ENCODE data around the gene PPM1G. TPM values are rescaled to one million over a fixed set of nuclear protein-coding genes. Genes with fewer than 3 reads are reported as not detected.

The PPM1G gene, protein sequence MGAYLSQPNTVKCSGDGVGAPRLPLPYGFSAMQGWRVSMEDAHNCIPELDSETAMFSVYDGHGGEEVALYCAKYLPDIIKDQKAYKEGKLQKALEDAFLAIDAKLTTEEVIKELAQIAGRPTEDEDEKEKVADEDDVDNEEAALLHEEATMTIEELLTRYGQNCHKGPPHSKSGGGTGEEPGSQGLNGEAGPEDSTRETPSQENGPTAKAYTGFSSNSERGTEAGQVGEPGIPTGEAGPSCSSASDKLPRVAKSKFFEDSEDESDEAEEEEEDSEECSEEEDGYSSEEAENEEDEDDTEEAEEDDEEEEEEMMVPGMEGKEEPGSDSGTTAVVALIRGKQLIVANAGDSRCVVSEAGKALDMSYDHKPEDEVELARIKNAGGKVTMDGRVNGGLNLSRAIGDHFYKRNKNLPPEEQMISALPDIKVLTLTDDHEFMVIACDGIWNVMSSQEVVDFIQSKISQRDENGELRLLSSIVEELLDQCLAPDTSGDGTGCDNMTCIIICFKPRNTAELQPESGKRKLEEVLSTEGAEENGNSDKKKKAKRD
- total RNA-seq: 67.1 TPM

DNA sequence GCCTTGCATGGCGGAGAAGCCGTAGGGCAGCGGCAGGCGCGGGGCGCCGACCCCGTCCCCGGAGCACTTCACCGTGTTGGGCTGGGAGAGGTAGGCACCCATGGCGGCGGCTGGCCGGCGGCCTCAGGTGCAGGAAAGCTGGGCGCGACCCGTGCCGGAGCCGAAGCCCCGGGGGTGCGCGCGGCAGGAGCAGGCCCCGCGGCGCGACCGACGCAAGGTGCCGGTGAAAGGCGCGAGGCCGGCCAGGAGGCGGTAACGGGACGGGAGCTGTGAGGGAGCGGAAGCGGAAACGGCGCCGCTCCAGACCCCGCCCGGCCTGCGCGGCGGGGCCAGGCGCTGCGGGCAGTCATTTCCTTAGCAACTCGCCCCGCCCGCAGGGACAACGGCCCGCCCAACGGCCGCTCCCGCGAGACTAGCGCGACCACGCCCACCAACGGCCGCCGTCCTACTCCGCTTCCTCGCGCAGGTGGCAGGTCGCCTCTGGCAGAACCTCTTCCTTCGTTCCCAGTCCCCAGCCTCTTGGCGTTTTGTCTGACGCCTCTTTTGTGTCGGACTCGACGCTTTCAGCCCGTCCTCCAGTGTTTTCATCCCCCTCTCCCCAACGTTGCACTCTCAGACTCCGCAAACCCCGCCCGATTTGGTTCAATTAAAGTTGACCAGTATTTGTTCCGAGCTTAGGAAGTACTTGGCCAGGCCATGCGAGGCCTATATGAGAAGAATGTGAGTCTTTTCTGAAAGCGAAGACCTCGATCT is at the start of gene PPM1G:
PPM1G (minus strand) TSS at position 271 of the 753 bp plus-strand sequence; CDS start at position 102, 169 bp downstream.

DNA sequence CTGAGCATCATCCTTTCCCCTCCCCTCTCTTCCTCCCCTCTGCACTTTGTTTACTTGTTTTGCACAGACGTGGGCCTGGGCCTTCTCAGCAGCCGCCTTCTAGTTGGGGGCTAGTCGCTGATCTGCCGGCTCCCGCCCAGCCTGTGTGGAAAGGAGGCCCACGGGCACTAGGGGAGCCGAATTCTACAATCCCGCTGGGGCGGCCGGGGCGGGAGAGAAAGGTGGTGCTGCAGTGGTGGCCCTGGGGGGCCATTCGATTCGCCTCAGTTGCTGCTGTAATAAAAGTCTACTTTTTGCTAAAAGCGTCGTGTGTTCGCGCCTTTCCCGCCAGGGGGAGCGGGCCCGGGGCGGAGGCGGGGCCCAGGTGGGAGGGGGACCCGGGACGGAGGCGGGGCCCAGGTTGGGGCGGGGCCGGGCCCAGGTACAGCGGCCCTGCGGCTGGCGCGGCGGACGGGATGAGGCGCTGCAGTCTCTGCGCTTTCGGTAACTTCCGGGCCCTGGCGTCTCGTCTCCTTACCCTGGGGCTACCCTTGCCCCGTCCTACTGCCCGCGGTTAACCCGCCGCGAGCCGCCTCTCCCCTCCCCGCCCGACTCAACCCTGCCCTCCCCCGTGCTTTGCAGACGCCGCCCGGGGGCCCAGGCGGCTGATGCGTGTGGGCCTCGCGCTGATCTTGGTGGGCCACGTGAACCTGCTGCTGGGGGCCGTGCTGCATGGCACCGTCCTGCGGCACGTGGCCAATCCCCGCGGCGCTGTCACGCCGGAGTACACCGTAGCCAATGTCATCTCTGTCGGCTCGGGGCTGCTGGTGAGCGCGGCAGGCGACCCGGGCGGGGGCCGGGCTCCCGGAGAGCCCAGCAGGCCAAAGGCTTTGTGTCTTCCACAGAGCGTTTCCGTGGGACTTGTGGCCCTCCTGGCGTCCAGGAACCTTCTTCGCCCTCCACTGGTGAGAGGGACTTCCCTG is 32.8 kb upstream of the PPM1G start, which contains the start of gene KRTCAP3:
KRTCAP3 (plus strand) TSS at position 424 of the 962 bp plus-strand sequence; CDS start at position 456, 32 bp downstream.

DNA sequence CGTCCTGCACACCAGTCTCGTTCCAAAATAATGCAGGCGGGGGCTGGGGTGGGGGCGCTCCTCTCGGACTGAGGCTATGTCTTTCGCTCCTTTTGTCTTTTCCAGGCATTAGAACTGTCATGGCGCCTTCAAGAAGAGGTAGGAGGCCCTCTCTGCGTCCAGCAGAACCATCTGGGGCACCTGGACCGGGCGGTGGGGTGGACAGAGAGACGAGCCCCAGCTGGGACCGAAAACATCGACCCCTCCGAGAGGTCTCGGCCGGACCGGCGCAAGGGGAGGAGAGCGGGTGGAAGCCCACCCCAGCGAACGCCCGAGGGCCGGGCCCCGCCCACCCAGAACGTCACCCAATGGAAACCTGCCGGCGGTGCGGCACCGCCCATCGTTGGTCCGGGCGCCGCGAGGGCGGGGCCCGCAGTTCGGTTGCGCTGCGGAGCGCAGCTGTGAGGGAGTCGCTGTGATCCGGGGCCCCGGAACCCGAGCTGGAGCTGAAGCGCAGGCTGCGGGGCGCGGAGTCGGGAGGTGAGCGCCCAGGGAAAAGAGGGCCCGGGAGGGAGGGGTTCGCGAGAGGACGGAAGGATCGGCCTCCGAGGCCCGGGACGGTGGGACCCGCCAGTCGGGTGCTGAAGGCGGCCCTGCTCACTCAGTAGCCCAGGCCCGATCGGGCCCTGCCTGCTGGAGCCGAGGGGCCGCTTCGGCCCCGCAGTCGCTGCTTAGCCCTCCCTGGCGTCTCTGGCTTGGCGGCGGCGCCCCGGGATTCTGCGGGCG is 19.0 kb upstream of the PPM1G start, which contains the start of gene NRBP1:
NRBP1 (plus strand) TSS at position 419 of the 765 bp plus-strand sequence. CDS start 4,643 bp downstream, outside the sequence.

DNA sequence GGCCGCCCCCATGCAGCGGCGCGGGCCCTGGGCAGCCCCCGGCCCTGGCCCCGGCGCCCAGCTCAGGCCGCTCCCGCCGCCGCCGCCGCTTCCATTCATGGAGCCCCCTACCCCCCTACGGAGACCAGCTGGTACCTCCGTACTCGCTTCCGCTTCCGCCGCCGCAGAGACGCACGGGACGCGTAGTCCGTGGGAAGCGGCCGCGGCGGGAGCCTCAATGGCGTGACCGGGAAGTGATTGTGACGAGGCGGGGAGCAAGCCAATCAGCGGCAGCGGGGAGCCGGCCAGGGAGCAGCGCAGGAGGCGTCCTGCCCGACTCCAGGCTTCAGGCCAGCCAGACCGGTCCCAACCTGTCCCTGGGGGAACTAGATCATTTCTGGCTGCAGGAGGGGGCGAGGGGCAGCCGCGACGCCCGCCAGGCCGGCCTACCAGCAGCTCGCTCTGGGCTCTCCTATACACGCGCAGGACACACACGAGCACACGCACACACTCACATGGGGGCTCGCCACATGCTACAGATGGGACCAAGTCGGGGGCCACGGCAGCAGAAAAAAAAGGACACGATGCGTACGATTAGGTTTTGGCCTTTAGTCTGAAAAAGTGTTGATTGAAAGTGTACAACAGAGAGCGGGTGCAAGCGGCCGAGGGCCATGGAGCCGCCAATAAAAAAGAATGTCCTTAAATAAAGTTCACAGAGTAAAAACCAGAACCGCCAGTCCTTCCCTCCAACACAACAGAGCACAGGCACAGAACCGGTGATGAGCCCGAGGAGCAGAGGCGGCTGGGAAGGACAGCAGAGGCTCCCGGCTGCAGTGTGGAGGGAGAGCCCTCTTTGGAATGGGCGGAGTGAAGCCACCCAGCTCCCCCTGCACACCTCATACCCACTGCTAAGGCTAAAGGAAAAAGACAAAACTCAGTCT is 28.5 kb downstream of the PPM1G start, which contains the start of gene ZNF513:
ZNF513 (minus strand) TSS at position 109 of the 920 bp plus-strand sequence. CDS start 208 bp downstream, outside the sequence.

DNA sequence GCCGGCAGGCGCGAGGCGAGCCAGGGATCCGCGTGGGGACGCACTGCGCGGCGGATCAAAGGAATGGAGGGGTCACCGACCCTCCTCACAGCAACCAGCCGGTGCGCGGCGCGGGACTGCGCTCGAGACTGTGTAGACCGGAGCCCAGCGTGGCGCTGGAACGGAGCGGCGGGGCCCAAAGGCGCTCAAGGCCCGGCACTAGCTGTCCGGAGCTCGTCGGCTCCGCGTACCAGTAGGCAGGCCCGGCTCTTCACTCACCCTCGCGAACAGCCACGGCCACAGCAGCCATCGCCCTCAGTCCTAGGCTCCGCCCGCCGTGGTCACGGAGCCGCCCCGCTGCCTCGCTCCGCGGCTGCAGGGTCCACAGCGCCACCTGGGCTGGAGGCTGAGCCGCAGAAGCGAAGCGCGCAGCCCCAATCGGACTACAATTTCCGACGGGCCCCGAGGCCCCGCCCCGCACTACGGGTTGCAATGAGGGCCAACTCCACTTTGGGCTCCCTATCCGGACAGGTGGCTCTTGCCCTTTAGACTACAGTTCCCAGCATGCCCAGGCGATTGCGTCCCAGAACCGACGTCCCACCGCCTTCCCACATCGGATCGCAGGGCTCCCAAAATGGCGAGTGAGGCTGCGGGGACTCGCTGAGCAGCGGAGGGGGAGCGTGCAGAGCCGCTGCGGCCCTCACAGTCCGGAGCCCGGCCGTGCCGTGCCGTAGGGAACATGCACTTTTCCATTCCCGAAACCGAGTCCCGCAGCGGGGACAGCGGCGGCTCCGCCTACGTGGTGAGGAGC is 39.2 kb downstream of the PPM1G start, which contains the start of the genes EIF2B4 and SNX17:
EIF2B4 (minus strand) TSS at position 313 of the 790 bp plus-strand sequence; CDS start at position 289, 24 bp downstream.
SNX17 (plus strand) TSS at position 591 of the 790 bp plus-strand sequence; CDS start at position 719, 128 bp downstream.

DNA sequence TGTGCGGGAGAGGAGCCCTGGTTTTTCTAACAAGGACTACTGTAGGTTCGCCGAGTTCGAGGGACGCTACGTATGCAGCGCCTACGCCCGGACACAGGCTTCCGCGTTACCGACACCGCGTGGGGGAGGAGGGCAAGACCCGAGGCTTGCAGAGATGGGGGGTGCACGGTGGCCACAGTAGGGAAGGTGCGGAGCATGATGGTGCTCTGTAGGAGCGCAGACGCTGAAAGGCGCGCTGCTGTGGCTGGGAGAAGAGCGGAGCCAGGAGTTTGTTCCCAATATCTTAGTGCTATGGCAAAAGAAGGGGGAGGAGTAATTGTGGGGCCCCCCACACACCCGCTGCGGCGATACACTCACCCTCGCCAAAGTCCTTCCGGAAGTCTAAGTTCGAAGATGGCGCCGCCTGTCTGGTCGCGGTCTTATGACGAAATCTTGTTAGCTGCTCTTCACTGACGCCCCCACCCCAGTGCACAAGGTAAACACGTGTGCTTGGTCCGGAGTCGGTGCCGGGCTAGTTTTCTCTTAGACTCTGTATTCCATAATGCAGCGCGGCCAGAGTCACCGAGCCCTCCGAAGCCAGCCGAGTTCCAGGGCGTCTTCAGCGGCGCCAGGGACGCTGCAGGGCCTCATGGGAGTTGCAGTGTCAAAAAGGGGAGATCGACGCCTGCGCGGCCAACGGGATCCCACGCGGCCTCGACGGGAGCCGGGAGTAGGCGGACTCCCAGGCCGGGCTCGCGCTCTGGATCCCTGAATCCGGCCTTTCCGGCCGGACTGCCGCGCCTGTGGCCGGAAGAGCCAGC is 52.8 kb downstream of the PPM1G start, which contains the start of gene GTF3C2:
GTF3C2 (minus strand) TSS at position 383 of the 800 bp plus-strand sequence. CDS start 13,210 bp downstream, outside the sequence.

Other genes starting within 250 kb of the PPM1G start
- gene ATRAID, start 197.6 kb downstream of the PPM1G start, total RNA-seq: 57.7 TPM
- 27.7 TPM for gene SLC5A6, start 197.3 kb downstream of the PPM1G start, total RNA-seq
- 27.2 TPM for gene CAD, start 192.2 kb downstream of the PPM1G start, total RNA-seq
- gene SLC30A3, start 146.5 kb downstream of the PPM1G start, total RNA-seq: 2.1 TPM
- 0.23 TPM for gene DNAJC5G, start 134.2 kb downstream of the PPM1G start, total RNA-seq
- gene TRIM54, start 127.2 kb downstream of the PPM1G start, total RNA-seq: not detected
- gene UCN, start 101.1 kb downstream of the PPM1G start, total RNA-seq: 0.92 TPM
- 45.7 TPM for gene MPV17, start 86.5 kb downstream of the PPM1G start, total RNA-seq
- gene GTF3C2, start 52.8 kb downstream of the PPM1G start, total RNA-seq: 32.3 TPM
- 23.8 TPM for gene EIF2B4, start 39.3 kb downstream of the PPM1G start, total RNA-seq
- gene SNX17, start 39.0 kb downstream of the PPM1G start, total RNA-seq: 66.0 TPM
- 14.1 TPM for gene ZNF513, start 28.9 kb downstream of the PPM1G start, total RNA-seq
- 78.2 TPM for gene NRBP1, start 19.0 kb upstream of the PPM1G start, total RNA-seq
- gene KRTCAP3, start 32.8 kb upstream of the PPM1G start, total RNA-seq: 0.46 TPM
- 42.0 TPM for gene IFT172, start 80.2 kb upstream of the PPM1G start, total RNA-seq
- 52.8 TPM for gene FNDC4, start 85.6 kb upstream of the PPM1G start, total RNA-seq
- gene GCKR, start 87.2 kb upstream of the PPM1G start, total RNA-seq: 0.69 TPM
- 56.7 TPM for gene ZNF512, start 173.5 kb upstream of the PPM1G start, total RNA-seq
- gene CCDC121, start 219.4 kb upstream of the PPM1G start, total RNA-seq: 6.7 TPM
- 36.0 TPM for gene GPN1, start 219.5 kb upstream of the PPM1G start, total RNA-seq